ENCODE results near the gene PRIM1.
"Not testable (repeated sequence)": the region's sequence is repeated elsewhere in the genome, so short reads cannot be mapped to it uniquely, and the experiment has no call there.

The PRIM1 gene

GRCh38 chr12:56716933-56717880 is 34.9 kb downstream of the PRIM1 start:
- H3K4me3 ChIP-seq (replicated peaks in 1 of 2; ENCODE audit: low read depth in 2 of 2, low read length in 2 of 2): no peak overlapping the region
- no peak for TF ChIP-seq CTCF (IDR thresholded peaks at IDR 0.05; ENCODE audit: low read depth, low read length)
- no peak for DNase-seq (ENCODE audit: low read depth in 2 of 2)

DNA sequence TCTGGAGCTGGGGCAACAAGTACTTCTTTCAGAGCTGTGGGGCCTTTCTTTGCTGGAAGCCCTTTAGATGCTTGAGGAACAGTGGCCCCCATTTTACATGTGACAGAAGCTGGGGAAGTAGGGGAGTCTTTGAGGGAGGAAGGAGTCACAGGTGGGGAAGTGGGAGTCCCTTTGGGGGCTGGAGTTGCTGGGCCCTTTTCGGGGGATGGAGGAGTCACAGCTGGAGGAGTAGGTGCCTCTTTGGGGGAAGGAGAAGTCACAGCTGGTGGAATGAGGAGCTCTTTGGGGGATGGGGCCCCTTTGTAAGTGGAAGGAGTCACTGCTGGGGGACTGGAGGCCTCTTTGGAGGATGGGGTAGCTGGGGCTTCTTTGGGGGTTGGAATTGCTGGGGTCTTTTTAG is 35.7 kb downstream of the PRIM1 start:
- no peak for TF ChIP-seq CTCF (IDR thresholded peaks at IDR 0.05; ENCODE audit: low read depth, low read length)
- no peak overlapping the region for H3K4me3 ChIP-seq (replicated peaks in 1 of 2; ENCODE audit: low read depth in 2 of 2, low read length in 2 of 2)
- DNase-seq (ENCODE audit: low read depth in 2 of 2): no peak

- DNase-seq (ENCODE audit: low read depth in 2 of 2): no peak
Observed at GRCh38 chr12:56715798-56716197, 36.3 kb downstream of the PRIM1 start.

DNA sequence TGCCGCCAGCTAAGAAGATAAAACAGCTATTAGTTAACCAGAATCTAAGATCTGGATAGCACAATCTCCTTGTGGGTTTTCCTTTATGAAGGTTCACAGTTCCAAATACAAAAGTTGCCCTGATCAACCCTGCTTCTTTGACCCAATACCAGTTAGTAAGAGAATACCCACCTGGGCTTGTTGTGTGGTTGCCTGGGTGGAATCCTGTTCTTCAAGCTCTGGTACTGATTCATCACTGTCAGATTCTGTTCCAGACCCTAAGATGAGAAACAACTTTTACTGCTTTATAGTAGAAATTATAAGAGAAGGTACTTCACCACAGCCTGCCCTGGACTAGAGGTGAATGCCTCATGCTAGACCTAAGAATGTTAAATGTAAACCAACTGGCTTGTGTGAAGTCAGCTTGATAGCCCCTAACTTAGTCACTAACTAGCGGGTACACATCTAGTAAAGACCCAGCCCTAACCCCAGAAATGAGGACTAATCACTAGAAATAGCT is 37.6 kb downstream of the PRIM1 start:
- DNase-seq (ENCODE audit: low read depth in 2 of 2): no peak
- no peak for TF ChIP-seq CTCF (IDR thresholded peaks at IDR 0.05; ENCODE audit: low read depth, low read length)
- no peak overlapping the region for H3K4me3 ChIP-seq (replicated peaks in 1 of 2; ENCODE audit: low read depth in 2 of 2, low read length in 2 of 2)

More at GRCh38 chr12:56715798-56716197, 36.3 kb downstream of the PRIM1 start:
- H3K4me3 ChIP-seq (replicated peaks in 1 of 2; ENCODE audit: low read depth in 2 of 2, low read length in 2 of 2): no peak overlapping the region
- no peak for TF ChIP-seq CTCF (IDR thresholded peaks at IDR 0.05; ENCODE audit: low read depth, low read length)

DNA sequence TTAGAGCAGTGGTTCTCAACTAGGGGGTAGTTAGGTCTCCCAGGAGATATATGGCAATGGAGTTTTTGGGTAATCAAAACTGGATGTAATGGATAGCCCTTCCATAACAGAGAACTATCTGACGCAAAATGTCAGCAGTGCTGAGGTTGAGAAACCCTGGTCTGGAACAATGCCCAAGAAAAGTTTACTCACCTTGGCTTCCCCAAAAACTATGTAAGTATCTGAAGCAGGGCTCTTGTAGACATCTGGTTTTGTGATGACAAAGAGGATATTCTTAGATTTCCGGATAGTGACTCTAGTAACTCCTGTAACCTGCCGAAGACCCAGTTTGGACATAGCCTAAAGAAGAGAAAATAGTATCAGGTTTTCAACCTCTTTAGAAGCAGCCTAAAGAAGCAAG is 38.8 kb downstream of the PRIM1 start:
- no peak for TF ChIP-seq CTCF (IDR thresholded peaks at IDR 0.05; ENCODE audit: low read depth, low read length)
- H3K4me3 ChIP-seq (replicated peaks in 1 of 2; ENCODE audit: low read depth in 2 of 2, low read length in 2 of 2): no peak overlapping the region
- no peak for DNase-seq (ENCODE audit: low read depth in 2 of 2)

GRCh38 chr12:56709759-56710376 is 42.3 kb downstream of the PRIM1 start:
- H3K4me3 ChIP-seq (replicated peaks in 1 of 2; ENCODE audit: low read depth in 2 of 2, low read length in 2 of 2): no peak overlapping the region
- TF ChIP-seq CTCF (IDR thresholded peaks at IDR 0.05; ENCODE audit: low read depth, low read length): no peak
- no peak for DNase-seq (ENCODE audit: low read depth in 2 of 2)

DNA sequence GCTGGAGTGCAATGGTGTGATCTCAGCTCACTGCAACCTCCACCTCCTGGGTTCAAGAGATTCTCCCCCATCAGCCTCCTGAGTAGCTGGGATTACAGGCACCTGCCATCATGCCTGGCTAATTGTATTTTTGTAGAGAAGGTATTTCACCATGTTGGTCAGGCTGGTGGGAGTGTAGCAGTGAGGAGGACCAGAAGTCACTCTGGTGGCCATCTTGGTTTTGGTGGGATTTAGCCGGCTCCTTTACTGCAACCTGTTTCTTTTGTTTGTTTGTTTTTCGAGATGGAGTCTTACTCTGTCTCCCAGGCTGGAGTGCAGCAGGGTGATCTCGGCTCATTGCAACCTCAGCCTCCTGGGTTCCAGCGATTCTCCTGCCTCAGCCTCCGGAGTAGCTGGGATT is 47.6 kb downstream of the PRIM1 start:
- DNase-seq (ENCODE audit: low read depth in 2 of 2); H3K4me3 ChIP-seq (replicated peaks in 1 of 2; ENCODE audit: low read depth in 2 of 2, low read length in 2 of 2): not testable (repeated sequence)
